ENCODE results near the gene SHFL. TPM values are rescaled to one million over a fixed set of nuclear protein-coding genes. Genes with fewer than 3 reads are reported as not detected.

SHFL gene
- total RNA-seq, 1 experiment from 2014 or later, result 17.4 TPM

DNA sequence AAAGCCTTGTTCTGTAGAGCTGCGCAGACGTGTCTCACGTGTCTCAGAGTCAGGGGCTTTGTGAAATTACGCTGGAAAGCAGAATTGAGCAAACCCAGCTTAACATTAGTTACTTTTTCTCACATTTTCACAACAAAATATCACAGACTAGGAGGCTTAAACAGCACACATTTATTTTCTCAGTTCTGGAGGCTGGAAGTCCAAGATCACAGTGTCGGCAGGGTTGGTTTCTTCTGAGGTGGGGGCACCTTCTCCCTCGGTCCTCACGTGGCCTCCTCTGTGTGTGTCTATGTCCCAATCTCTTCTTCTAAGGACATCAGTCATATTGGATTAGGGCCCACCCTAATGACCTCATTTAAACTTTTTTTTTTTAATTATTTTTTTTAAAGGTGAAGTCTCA lies 38.3 kb downstream of the SHFL start:
- no peak overlapping the region for H3K4me3 ChIP-seq (ENCODE audit: low read depth in 2 of 2, low read length in 2 of 2)
- peaks cover 2% of the 10 kb centered on the region for H3K36me3 ChIP-seq (ENCODE audit: control insufficient read depth, insufficient read depth, low read length)
- TF ChIP-seq, protein P1, sequence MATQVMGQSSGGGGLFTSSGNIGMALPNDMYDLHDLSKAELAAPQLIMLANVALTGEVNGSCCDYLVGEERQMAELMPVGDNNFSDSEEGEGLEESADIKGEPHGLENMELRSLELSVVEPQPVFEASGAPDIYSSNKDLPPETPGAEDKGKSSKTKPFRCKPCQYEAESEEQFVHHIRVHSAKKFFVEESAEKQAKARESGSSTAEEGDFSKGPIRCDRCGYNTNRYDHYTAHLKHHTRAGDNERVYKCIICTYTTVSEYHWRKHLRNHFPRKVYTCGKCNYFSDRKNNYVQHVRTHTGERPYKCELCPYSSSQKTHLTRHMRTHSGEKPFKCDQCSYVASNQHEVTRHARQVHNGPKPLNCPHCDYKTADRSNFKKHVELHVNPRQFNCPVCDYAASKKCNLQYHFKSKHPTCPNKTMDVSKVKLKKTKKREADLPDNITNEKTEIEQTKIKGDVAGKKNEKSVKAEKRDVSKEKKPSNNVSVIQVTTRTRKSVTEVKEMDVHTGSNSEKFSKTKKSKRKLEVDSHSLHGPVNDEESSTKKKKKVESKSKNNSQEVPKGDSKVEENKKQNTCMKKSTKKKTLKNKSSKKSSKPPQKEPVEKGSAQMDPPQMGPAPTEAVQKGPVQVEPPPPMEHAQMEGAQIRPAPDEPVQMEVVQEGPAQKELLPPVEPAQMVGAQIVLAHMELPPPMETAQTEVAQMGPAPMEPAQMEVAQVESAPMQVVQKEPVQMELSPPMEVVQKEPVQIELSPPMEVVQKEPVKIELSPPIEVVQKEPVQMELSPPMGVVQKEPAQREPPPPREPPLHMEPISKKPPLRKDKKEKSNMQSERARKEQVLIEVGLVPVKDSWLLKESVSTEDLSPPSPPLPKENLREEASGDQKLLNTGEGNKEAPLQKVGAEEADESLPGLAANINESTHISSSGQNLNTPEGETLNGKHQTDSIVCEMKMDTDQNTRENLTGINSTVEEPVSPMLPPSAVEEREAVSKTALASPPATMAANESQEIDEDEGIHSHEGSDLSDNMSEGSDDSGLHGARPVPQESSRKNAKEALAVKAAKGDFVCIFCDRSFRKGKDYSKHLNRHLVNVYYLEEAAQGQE (IDR thresholded peaks at IDR 0.05; ENCODE audit: insufficient read depth in 1 of 2, low read depth in 2 of 2, low read length in 1 of 2), result no peak
- H3K27me3 ChIP-seq (ENCODE audit: control insufficient read depth, insufficient read depth, low read length), result no peaks in the 10 kb centered on the region
- in situ Hi-C loops (cut with HindIII; ENCODE audit: low pct_unique_long_range_greater_than_20kb, low sequenced_read_pairs) (no loop called here), intact Hi-C loops (cut with micrococcal nuclease; ENCODE audit: unreplicated experiment) (loop anchor here (5.0 kb wide), 1 partner anchor 128 kb away; the partner anchor contains the start of gene MRPL4)
- no peak for DNase-seq (ENCODE audit: low read depth, low spot score)
- no peaks in the 10 kb centered on the region; the same call in 1 of the 2 replicates for H3K4me1 ChIP-seq (ENCODE audit: control insufficient read depth, insufficient read depth, low read length)
- ChIA-PET POLR2A (no interaction called here), CTCF (no interaction called here)
- no TSS peak for BruUV-seq (replicated peaks)
- no peaks in the 10 kb centered on the region for H3K9me3 ChIP-seq (ENCODE audit: control insufficient read depth, insufficient read depth, low read depth, low read length)
- no peak overlapping the region for H3K27ac ChIP-seq (ENCODE audit: low read length)
- no peak for ATAC-seq

DNA sequence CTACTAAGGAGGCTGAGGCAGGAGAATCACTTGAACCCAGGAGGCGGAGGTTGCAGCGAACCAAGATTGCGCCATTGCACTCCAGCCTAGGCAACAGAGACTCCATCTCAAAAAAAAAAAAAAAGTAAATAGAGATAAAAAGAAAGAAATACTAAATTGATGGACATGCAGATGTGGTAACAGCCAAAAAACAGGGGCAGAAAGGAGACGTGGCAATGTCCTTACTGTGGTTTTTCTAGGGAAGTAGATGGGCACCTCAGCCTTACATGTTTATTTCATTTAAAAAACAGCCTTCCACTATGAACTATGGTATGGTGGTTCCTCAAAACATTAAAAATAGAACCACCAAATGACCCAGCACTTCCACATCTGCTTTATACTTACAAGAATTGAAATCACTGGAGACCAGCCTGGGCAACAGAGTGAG lies 40.1 kb downstream of the SHFL start:
- no peak for DNase-seq (ENCODE audit: low read depth, low spot score)
- no peak overlapping the region for H3K27ac ChIP-seq (ENCODE audit: low read length)
- in situ Hi-C loops (cut with HindIII; ENCODE audit: low pct_unique_long_range_greater_than_20kb, low sequenced_read_pairs) (no loop called here), intact Hi-C loops (cut with micrococcal nuclease; ENCODE audit: unreplicated experiment) (no loop called here)
- no peaks in the 10 kb centered on the region for H3K27me3 ChIP-seq (ENCODE audit: control insufficient read depth, insufficient read depth, low read length)
- no peaks in the 10 kb centered on the region for H3K9me3 ChIP-seq (ENCODE audit: control insufficient read depth, insufficient read depth, low read depth, low read length)
- no TSS peak for BruUV-seq (replicated peaks)
- H3K4me3 ChIP-seq (ENCODE audit: low read depth in 2 of 2, low read length in 2 of 2), result no peak overlapping the region
- H3K36me3 ChIP-seq (ENCODE audit: control insufficient read depth, insufficient read depth, low read length), result peaks cover 2% of the 10 kb centered on the region; the same call in 1 of the 2 replicates
- TF ChIP-seq TCF7L2 (IDR thresholded peaks at IDR 0.05; ENCODE audit: low read depth, low read length), result no peak
- TF ChIP-seq, protein P1 (IDR thresholded peaks at IDR 0.05; ENCODE audit: insufficient read depth in 1 of 2, low read depth in 2 of 2, low read length in 1 of 2), result no peak
- no peak for TF ChIP-seq SIN3A (IDR thresholded peaks at IDR 0.05; ENCODE audit: borderline replicate concordance, insufficient read depth, low read depth, low read length)
- TF ChIP-seq POLR2AphosphoS5 (IDR thresholded peaks at IDR 0.05; ENCODE audit: low read depth, low read length), result no peak
- no peaks in the 10 kb centered on the region; the same call in 1 of the 2 replicates for H3K4me1 ChIP-seq (ENCODE audit: control insufficient read depth, insufficient read depth, low read length)
- ATAC-seq, result no peak
- ChIA-PET POLR2A (no interaction called here), CTCF (no interaction called here)

DNA sequence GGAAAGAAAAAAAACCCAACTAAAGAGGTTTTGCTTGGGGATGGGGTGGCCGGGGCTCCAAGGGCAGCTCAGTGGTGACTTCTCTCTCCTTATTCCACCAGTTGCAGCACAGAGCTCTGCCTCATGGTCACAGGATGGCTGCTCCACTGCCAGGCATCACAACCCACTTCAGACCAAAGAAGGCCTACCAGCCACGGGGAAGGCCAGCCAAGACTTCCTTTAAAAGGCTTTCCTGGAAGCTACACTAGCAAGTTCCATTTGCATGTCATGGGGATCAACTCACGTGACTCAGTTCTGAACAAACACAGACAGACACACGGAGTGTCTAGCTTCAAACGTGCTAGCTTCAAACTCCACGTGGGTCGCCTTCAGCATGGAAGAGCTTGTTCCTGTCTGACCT lies 46.8 kb downstream of the SHFL start:
- ATAC-seq (no peak), DNase-seq (ENCODE audit: low read depth, low spot score) (no peak)
- ChIA-PET POLR2A (interaction anchor here (0.7 kb wide), 1 partner anchor 22 kb away, joined by 4 read pairs; no protein-coding TSS in a partner anchor), CTCF (no interaction called here)
- TF ChIP-seq, protein P1 (IDR thresholded peaks at IDR 0.05; ENCODE audit: insufficient read depth in 1 of 2, low read depth in 2 of 2, low read length in 1 of 2), result no peak
- no peak for TF ChIP-seq POLR2AphosphoS5 (IDR thresholded peaks at IDR 0.05; ENCODE audit: low read depth, low read length)
- TF ChIP-seq, protein P2, sequence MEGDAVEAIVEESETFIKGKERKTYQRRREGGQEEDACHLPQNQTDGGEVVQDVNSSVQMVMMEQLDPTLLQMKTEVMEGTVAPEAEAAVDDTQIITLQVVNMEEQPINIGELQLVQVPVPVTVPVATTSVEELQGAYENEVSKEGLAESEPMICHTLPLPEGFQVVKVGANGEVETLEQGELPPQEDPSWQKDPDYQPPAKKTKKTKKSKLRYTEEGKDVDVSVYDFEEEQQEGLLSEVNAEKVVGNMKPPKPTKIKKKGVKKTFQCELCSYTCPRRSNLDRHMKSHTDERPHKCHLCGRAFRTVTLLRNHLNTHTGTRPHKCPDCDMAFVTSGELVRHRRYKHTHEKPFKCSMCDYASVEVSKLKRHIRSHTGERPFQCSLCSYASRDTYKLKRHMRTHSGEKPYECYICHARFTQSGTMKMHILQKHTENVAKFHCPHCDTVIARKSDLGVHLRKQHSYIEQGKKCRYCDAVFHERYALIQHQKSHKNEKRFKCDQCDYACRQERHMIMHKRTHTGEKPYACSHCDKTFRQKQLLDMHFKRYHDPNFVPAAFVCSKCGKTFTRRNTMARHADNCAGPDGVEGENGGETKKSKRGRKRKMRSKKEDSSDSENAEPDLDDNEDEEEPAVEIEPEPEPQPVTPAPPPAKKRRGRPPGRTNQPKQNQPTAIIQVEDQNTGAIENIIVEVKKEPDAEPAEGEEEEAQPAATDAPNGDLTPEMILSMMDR (IDR thresholded peaks at IDR 0.05), result no peak
- TF ChIP-seq TCF7L2 (IDR thresholded peaks at IDR 0.05; ENCODE audit: low read depth, low read length), result no peak
- TF ChIP-seq SIN3A (IDR thresholded peaks at IDR 0.05; ENCODE audit: borderline replicate concordance, insufficient read depth, low read depth, low read length), result no peak
- Histone ChIP-seq H3K27me3 (ENCODE audit: control insufficient read depth, insufficient read depth, low read length) (no peaks in the 10 kb centered on the region), H3K4me1 (ENCODE audit: control insufficient read depth, insufficient read depth, low read length) (no peaks in the 10 kb centered on the region), H3K36me3 (ENCODE audit: control insufficient read depth, insufficient read depth, low read length) (peaks cover 8% of the 10 kb centered on the region; the same call in 1 of the 2 replicates), H3K9me3 (ENCODE audit: control insufficient read depth, insufficient read depth, low read depth, low read length) (no peaks in the 10 kb centered on the region), H3K4me3 (ENCODE audit: low read depth in 2 of 2, low read length in 2 of 2) (no peak overlapping the region), H3K27ac (ENCODE audit: low read length) (no peak overlapping the region)
- no TSS peak for BruUV-seq (replicated peaks)
- intact Hi-C loops (cut with micrococcal nuclease; ENCODE audit: unreplicated experiment) (no loop called here), in situ Hi-C loops (cut with HindIII; ENCODE audit: low pct_unique_long_range_greater_than_20kb, low sequenced_read_pairs) (no loop called here)
